Measurements from ENCODE around the gene EXOC6B.

EXOC6B gene

DNA sequence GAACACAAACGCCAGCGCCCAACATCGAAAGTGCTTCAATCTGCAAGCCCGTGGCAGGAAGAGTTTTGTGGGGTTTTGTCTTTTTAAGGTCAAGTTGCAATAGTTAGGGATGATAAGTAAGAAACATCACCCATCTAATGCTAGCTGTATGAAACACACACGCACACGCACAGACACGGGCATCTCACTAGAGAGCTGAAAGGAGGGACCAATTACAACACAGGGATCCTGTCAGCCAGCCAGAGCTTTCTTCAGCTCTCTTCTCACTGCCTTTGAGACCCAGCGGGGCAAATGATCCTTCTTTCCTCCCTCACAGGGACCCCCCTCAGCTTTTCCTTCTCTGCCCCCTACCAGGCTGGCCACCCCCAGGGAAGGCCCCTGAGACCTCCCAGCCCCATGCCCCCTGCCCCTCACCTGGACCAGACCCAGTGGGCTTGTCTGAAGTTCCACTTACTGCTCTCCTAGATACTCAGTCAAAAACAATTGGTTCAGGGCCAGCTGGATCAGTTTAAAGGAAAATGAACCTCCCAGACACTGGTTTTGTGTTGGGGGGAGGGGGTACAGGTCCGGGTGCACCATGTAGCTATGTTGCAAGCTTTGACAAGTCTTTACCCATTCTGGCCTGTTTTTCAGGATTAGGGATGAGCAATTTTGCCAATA, 696.0 kb downstream of the EXOC6B start:
- no peak for DNase-seq

GRCh38 chr2:72128843-72129227, 697.0 kb downstream of the EXOC6B start:
- no peak for DNase-seq

- no peak for DNase-seq
Measured at GRCh38 chr2:72128059-72128842, 697.6 kb downstream of the EXOC6B start.

DNA sequence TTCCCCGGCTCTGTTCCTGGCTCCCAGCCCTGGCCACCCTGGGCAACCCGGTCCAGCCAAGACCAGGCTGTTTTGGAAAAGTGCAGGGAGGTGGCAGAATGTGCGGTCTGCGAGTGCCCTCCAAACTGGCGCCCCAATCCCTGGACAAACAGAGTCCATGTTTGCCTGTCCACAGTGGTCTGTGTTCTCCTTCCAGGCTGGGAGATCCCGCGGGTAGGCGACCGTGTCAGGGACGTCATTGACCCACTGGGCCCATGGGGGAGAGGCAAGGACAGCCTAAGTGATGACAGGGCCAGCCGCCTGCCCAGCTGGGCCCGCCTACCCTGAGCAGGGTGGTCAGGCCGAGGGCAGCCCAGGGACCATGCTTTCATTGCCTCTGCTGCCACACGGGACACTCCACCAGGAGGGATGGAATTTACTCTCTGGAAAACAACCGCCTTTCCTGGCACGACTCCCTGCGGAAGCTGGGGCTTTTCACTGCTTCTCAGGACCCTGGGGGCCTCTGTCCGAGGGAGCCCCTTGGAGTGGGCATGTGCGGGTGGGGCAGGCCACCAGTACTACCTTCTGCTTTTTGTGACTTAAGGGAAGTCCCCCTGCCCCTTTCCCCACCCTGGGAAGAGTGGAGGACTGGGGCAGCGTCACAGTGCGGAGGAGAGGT, 698.3 kb downstream of the EXOC6B start:
- DNase-seq, result no peak

- no peak for DNase-seq
Measured at GRCh38 chr2:72126186-72127100, 699.4 kb downstream of the EXOC6B start.

All from stimulated activated CD4-positive, alpha-beta T cell treated with anti-CD3 and anti-CD28 coated beads, Interleukin-12 subunit alpha, Interleukin-12 subunit beta, amount 100 ng/mL, for 4 hours (primary cell).